GM19328 (cell line): ENCODE results near the gene TMEM52B.
"Not testable (repeated sequence)": the region's sequence is repeated elsewhere in the genome, so short reads cannot be mapped to it uniquely, and the experiment has no call there.

Experiments used
- ATAC-seq: cut with Tn5 transposase; IDR thresholded peaks from one replicate; pipeline ENCODE4 v1.9.1; 2021; ENCODE audit warnings: mild to moderate bottlenecking, moderate library complexity; ENCODE audit not compliant: unreplicated experiment

TMEM52B gene

GRCh38 chr12:10211101-10211939, 32.5 kb downstream of the TMEM52B start:
- no peak for ATAC-seq

- ATAC-seq: peak; percentile 48
These were observed 33.3 kb downstream of the TMEM52B start for GRCh38 chr12:10211940-10212738.

DNA sequence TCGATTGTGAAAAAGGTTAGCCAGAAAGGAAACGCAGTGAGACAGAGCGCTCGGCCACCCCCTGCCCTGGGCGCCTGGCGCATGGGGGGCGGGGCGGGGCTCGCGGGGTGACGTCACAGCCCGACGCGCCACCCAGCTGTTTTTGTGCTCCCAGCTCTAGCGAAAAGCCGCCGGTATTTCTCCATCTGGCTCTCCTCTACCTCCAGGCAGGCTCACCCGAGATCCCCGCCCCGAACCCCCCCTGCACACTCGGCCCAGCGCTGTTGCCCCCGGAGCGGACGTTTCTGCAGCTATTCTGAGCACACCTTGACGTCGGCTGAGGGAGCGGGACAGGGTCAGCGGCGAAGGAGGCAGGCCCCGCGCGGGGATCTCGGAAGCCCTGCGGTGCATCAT, 33.9 kb downstream of the TMEM52B start, which contains the start of gene GABARAPL1:
Gene GABARAPL1, plus strand, starts transcription at position 139 of the 393 bp plus-strand sequence. Its CDS starts 253 bp downstream, at position 392.
- ATAC-seq: peak; percentile 57

DNA sequence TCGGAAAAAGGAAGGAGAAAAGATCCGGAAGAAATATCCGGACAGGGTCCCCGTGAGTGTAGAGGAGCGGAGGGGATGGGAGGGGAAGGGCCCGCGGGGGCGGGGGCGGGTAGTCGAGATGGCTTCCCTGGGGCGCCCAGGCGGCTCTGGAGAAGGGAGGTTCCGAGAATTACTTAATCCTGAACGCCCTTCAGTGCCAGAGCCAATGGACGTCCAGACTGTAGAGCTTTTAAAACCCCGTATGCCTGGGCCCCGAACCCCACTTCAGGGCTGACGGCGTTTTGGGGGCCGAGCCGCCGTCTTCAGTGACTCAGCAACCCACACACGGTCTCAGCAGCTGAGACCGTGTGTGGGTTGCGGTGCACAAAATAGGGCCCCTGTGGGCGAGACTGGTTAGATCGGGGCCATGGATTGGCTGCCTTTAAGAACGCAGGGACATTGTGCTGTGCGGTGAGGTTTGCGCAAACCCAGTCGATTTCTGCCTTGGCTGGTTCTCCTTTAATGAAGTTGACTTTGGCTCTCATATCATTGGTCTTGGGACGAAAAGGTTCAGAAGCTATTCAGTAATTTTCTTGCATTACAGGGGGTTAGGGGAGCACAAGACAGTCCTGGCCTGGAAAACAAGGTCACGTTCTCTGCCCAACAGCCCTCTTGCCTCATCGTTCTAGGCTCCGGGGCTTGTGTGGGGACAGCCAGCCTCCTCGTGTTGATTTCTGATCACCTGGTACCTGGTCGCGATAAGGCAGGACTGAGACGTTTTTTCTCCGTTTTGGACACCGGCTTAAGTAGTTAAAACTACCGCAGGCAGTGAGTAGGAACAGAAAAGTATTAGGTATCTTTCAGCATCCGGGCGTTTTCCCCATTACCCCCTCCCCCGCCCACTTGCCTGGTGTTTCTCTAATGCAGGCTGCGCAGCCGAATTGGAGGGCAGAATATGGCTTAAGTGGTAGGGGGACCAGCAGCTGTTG, 34.6 kb downstream of the TMEM52B start:
- ATAC-seq: peak; percentile 57

DNA sequence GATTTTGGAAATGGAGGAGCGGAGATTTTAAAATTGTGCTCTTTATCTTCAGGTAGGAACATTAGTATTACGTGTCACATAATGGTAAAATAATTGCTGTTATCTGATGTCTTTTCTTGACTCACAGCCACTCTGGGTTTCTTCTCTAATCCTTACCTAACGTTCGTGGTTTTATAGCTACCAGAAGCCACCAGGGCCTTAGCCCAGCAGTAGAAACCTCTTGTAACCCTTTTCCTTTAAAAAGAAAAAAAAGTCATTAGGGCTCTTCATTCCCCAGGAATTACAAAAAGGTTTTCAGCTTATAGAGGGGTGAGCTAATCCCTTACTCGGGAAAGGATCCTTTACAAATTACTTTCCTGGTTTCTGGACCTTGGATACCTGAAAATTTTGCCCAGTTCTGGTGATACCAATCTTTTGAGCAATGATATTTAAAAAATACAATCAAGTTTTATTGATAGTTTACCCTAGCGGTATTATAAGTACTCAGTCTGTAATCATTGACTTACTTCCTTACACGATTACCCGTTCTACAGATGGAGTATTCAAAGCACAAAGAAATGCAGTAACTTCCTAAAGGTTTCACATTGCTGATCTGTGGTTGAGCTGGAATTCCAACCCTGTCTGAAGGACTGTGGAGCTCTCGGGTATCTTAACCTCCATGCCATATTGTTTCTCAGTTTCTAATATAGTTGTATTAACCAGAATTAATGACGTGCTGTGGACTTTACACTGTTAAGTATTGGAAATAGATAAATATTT, 35.5 kb downstream of the TMEM52B start:
- no peak for ATAC-seq

DNA sequence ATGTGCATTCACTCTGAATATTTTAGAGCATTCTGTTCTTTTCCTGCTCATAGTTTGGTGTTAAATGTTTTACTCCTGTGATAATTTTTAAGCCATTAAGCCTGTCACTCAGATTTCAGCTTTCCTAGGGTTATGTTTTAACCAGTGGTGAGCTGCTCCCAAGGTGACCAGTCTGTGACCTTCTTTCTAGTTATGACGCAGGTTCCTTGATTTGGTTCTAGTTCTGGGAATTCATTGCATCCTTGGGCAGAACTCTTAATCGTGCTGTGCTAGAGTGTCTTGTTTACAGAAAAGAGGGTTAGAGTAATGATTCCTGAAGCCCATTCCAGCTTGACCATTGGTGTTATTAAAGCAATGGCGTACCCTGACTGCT, 36.0 kb downstream of the TMEM52B start:
- ATAC-seq: no peak

- ATAC-seq: no peak
These were observed 36.6 kb downstream of the TMEM52B start for GRCh38 chr12:10215436-10215835.

GRCh38 chr12:10215946-10216345, 37.1 kb downstream of the TMEM52B start:
- ATAC-seq: not testable (repeated sequence)

- ATAC-seq: no peak
These were observed 39.2 kb downstream of the TMEM52B start for GRCh38 chr12:10218021-10218420.

DNA sequence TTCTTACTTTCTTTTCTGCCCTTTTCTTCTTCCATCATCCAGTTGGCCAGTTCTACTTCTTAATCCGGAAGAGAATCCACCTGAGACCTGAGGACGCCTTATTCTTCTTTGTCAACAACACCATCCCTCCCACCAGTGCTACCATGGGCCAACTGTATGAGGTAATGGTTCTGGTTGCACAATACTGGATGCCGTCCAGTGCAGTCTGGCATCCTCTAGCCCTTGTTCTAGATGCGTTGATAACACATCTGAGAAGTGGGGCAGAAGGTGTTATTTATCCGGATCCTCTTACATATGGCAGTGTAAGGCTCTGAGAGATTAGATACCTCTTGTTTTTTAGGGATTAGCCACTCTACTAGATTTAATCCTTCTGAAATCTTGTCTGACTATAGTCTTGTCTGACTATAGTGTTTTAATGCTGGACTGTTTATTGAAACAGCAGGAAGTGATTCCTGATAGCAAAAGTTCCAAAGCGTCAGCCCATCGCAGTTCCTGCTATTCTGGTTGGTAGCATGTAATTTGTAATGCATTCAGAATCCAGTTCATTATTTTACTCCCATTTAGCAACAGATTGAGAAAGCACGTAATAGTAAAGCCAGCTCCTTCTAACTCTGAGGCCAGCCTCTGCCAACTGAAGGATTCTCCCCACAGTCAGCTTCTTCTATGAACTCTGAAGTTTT, 41.7 kb downstream of the TMEM52B start:
- no peak for ATAC-seq

GRCh38 chr12:10221846-10222245, 43.0 kb downstream of the TMEM52B start:
- no peak for ATAC-seq

GRCh38 chr12:10223208-10223607, 44.4 kb downstream of the TMEM52B start:
- no peak for ATAC-seq

- ATAC-seq: not testable (repeated sequence)
These were observed 46.6 kb downstream of the TMEM52B start for GRCh38 chr12:10225426-10225825.

- no peak for ATAC-seq
These were observed 47.3 kb downstream of the TMEM52B start for GRCh38 chr12:10226086-10226485.

DNA sequence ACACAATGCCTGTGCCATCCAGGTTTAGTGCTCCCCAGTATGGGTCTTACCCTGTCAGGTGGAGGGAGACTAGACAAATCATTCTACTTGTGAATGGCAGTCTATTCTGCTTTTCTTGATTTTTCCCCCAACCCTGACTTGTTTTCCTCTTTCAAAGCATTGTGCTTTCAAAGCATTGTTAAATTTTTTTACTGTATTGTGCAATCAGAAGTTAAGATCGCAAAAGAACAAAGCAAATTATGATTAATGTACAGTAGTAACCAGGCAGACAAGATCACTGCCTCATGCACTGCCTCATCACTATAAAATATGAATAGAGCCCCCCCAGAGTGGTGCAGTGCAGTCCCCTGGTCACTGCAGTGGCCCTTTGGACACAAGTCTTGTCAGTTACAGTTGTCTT, 47.9 kb downstream of the TMEM52B start:
- no peak for ATAC-seq

DNA sequence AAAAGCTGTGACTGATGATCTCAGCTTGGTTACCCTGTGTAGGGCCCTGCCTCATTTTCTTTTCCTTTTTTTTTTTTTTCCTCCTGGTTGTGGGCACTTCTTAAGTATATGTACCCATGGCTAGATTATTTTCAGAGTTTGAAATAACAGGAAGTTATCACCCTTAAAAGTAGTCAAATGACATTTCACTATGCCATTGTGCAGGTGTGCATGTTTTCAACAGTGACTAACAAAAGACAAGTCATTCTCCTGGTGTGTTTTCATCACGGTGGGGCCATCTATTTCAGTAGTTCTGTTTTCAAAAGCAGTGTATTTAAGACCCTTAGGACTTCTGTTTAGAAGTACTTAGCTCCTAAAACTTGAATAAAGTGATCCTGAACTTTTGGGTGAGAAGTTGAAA, 48.8 kb downstream of the TMEM52B start:
- no peak for ATAC-seq

- ATAC-seq: no peak
These were observed 55.7 kb downstream of the TMEM52B start for GRCh38 chr12:10234562-10234961.

DNA sequence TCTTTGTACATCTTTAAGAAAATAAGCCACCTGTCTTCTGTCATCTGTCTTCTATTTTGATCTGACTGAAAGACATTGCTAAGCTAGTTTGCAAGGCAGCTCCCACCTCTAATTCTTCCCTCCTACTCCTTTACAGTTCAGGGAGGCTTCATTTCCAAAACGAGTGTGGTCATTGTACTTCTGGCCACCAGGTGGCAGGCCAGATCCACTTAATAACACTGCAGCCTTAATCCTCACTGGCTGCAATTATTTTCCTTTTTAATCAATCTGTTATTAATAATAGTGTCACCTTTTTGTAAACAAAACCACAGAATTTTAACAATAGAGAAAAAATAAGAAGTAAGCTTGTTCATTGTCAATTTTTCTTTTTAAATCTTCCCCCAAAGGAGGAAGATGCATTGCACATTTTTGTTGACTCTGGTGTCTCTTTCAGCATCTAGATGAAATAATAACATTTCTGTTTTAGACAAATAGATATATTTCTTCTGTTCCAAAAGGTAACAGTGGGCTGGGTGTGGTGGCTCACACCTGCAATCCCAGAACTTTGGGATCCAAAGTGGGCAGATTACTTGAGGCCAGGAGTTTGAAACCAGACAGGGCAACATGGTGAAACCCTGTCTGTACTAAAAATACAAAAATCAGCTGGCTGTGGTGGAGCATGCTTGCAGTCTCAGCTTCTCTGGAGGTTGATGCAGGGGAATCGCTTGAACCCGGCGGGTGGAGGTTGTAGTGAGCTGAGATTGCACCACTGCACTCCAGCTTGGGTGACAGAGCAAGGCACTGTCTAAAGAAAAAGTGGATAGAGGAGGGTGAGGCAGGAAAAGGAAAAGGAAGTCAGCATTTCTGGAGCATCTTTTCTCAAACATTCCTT, 57.2 kb downstream of the TMEM52B start:
- ATAC-seq: no peak

DNA sequence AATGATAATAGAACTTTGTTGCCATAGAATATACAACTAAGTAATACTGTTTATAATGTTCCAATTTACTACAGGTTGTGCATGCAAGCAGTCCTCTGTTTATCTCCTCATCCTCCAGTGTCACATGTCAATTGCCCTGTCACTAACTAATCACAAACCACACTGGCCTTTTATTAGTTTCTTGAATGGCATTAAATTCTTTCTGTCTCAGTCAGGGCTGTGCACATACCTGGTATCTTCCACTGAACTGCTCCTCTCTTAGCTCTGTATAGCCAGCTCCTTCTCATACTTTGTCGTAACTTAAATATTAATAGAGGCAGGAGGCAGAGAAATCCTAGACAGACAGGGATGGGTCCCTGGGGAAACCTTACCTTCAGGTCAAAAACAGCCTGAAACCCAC, 57.9 kb downstream of the TMEM52B start:
- ATAC-seq: no peak
